ENCODE measurements around the gene CNTNAP2. TPM values are rescaled to one million over a fixed set of nuclear protein-coding genes. Genes with fewer than 3 reads are reported as not detected.

CNTNAP2 gene
- total RNA-seq, 1 donor from 2014 or later = 0.27 TPM

DNA sequence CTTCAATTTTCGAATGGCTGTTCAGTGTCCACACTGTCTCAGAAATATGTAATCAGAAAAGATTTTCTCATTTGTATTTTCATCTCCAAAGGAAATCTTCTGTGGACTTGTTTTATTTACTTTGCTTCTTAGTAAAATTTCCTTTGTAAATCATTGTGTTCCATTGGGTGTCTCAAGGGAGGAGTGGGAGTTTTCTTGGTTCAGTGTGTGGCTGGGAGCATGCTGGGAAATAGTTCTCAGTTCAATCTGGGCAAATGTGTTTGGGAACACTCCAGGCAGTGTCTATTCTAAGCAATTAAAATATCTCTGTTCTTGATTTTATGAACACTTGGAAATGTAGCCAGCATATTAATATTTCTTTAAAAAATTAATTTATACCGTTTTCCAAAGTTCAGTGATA, 1019.8 kb downstream of the CNTNAP2 start:
- H3K9me3 Mint-ChIP-seq (ENCODE audit: low read depth) = no peaks in the 10 kb centered on the region
- no peaks in the 10 kb centered on the region for H3K36me3 Mint-ChIP-seq (ENCODE audit: low read depth)
- TF ChIP-seq, protein P1, sequence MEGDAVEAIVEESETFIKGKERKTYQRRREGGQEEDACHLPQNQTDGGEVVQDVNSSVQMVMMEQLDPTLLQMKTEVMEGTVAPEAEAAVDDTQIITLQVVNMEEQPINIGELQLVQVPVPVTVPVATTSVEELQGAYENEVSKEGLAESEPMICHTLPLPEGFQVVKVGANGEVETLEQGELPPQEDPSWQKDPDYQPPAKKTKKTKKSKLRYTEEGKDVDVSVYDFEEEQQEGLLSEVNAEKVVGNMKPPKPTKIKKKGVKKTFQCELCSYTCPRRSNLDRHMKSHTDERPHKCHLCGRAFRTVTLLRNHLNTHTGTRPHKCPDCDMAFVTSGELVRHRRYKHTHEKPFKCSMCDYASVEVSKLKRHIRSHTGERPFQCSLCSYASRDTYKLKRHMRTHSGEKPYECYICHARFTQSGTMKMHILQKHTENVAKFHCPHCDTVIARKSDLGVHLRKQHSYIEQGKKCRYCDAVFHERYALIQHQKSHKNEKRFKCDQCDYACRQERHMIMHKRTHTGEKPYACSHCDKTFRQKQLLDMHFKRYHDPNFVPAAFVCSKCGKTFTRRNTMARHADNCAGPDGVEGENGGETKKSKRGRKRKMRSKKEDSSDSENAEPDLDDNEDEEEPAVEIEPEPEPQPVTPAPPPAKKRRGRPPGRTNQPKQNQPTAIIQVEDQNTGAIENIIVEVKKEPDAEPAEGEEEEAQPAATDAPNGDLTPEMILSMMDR (IDR thresholded peaks at IDR 0.05) = no peak
- no peaks in the 10 kb centered on the region for H3K27me3 Mint-ChIP-seq (ENCODE audit: low read depth)
- H3K4me3 Mint-ChIP-seq (ENCODE audit: unreplicated experiment) = no peak overlapping the region
- H3K27ac Mint-ChIP-seq (ENCODE audit: unreplicated experiment) = no peak overlapping the region
- peaks cover 5% of the 10 kb centered on the region for H3K4me1 Mint-ChIP-seq (ENCODE audit: low read depth)
- no peak for DNase-seq (ENCODE audit: low spot score)

- DNase-seq (ENCODE audit: low spot score) = no peak
- Mint-ChIP-seq H3K4me3 (ENCODE audit: unreplicated experiment) (no peak overlapping the region), H3K36me3 (ENCODE audit: low read depth) (no peaks in the 10 kb centered on the region), H3K9me3 (ENCODE audit: low read depth) (no peaks in the 10 kb centered on the region), H3K27me3 (ENCODE audit: low read depth) (peaks cover 3% of the 10 kb centered on the region), H3K27ac (ENCODE audit: unreplicated experiment) (no peak overlapping the region), H3K4me1 (ENCODE audit: low read depth) (no peaks in the 10 kb centered on the region)
- TF ChIP-seq, protein P1 (IDR thresholded peaks at IDR 0.05) = no peak
Measured at GRCh38 chr7:147145194-147145593, 1028.6 kb downstream of the CNTNAP2 start.

DNA sequence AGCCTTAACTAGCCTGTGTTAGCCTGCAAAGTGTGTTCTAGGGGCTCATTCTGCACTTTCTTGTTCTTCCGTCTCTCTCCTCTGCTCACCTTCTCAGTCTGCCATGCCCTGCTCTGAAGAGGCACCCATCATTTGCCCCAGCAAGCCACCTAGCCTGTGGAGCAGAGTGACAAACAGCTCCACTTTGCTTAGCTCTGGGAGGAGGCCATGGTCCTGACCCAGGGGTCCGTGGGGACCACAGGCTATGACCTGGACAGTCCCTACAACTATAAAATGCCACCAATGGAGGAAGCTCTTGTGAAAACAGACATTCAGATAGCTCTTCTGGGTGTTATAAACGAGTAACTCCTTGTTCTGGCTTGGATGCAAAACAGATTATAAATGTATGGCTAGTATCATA, 1029.6 kb downstream of the CNTNAP2 start:
- H3K4me3 Mint-ChIP-seq (ENCODE audit: unreplicated experiment) = no peak overlapping the region
- no peaks in the 10 kb centered on the region for H3K36me3 Mint-ChIP-seq (ENCODE audit: low read depth)
- peaks cover 3% of the 10 kb centered on the region for H3K27me3 Mint-ChIP-seq (ENCODE audit: low read depth)
- no peak for DNase-seq (ENCODE audit: low spot score)
- TF ChIP-seq, protein P1 (IDR thresholded peaks at IDR 0.05) = no peak
- H3K27ac Mint-ChIP-seq (ENCODE audit: unreplicated experiment) = no peak overlapping the region
- H3K4me1 Mint-ChIP-seq (ENCODE audit: low read depth) = no peaks in the 10 kb centered on the region
- no peaks in the 10 kb centered on the region for H3K9me3 Mint-ChIP-seq (ENCODE audit: low read depth)

- TF ChIP-seq, protein P1 (IDR thresholded peaks at IDR 0.05) = no peak
- Mint-ChIP-seq H3K36me3 (ENCODE audit: low read depth) (no peaks in the 10 kb centered on the region), H3K27me3 (ENCODE audit: low read depth) (peaks cover 2% of the 10 kb centered on the region), H3K27ac (ENCODE audit: unreplicated experiment) (no peak overlapping the region), H3K9me3 (ENCODE audit: low read depth) (no peaks in the 10 kb centered on the region), H3K4me3 (ENCODE audit: unreplicated experiment) (no peak overlapping the region), H3K4me1 (ENCODE audit: low read depth) (no peaks in the 10 kb centered on the region)
- DNase-seq (ENCODE audit: low spot score) = no peak
Measured at GRCh38 chr7:147151661-147152060, 1035.1 kb downstream of the CNTNAP2 start.

- Mint-ChIP-seq H3K27ac (ENCODE audit: unreplicated experiment) (no peak overlapping the region), H3K9me3 (ENCODE audit: low read depth) (no peaks in the 10 kb centered on the region), H3K4me3 (ENCODE audit: unreplicated experiment) (no peak overlapping the region), H3K4me1 (ENCODE audit: low read depth) (no peaks in the 10 kb centered on the region), H3K36me3 (ENCODE audit: low read depth) (no peaks in the 10 kb centered on the region), H3K27me3 (ENCODE audit: low read depth) (peaks cover 2% of the 10 kb centered on the region)
- TF ChIP-seq, protein P1 (IDR thresholded peaks at IDR 0.05) = no peak
- no peak for DNase-seq (ENCODE audit: low spot score)
Measured at GRCh38 chr7:147153571-147153970, 1037.0 kb downstream of the CNTNAP2 start.
